DOHH2 (cell line): ENCODE results near the gene TFAM.

Source experiments
- H3F3A ChIP-seq: fragments of 200-600 bp; sonication (generic), shearing (Covaris generic); 2 replicates; pipeline ENCODE4 v1.6.0; 2016; ENCODE audit warnings: antibody characterized with exemption, mild to moderate bottlenecking; ENCODE audit not compliant: control insufficient read depth, insufficient read depth
- H3K27ac ChIP-seq: fragments of 200-600 bp; sonication (generic); 2 replicates; pipeline ENCODE4 v1.5.1; 2014; ENCODE audit warnings: low read depth, mild to moderate bottlenecking, low read length, moderate library complexity
- H3K27me3 ChIP-seq: fragments of 200-600 bp; sonication (generic); 2 replicates; pipeline ENCODE4 v1.6.1; 2014; ENCODE audit warnings: mild to moderate bottlenecking, low read length, mixed read lengths; ENCODE audit not compliant: control insufficient read depth
- H3K36me3 ChIP-seq: fragments of 200-600 bp; sonication (generic); 2 replicates; pipeline ENCODE4 v1.6.1; 2014; ENCODE audit warnings: mild to moderate bottlenecking, low read length, moderate library complexity, mixed read lengths; ENCODE audit not compliant: control insufficient read depth
- H3K4me1 ChIP-seq: fragments of 200-600 bp; sonication (generic); 2 replicates; pipeline ENCODE4 v1.6.1; 2014; ENCODE audit warnings: mild to moderate bottlenecking, low read length, mixed read lengths; ENCODE audit not compliant: control insufficient read depth
- H3K4me2 ChIP-seq: fragments of 200-600 bp; sonication (generic); 2 replicates; pipeline ENCODE4 v1.6.0; 2014; ENCODE audit warnings: mild to moderate bottlenecking, low read length, moderate library complexity
- H3K4me3 ChIP-seq: fragments of 200-600 bp; sonication (generic); 2 replicates; pipeline ENCODE4 v1.5.1; 2014; ENCODE audit warnings: mild to moderate bottlenecking, low read length, mixed read lengths
- H3K79me2 ChIP-seq: fragments of 200-600 bp; sonication (generic); 2 replicates; pipeline ENCODE4 v1.6.1; 2014; ENCODE audit warnings: mild to moderate bottlenecking, low read length, mixed read lengths; ENCODE audit not compliant: control insufficient read depth
- H3K9me2 ChIP-seq: fragments of 200-600 bp; sonication (generic); replicated peaks from 2 replicates; pipeline ENCODE4 v1.6.1; 2014; ENCODE audit warnings: mild to moderate bottlenecking, low read length, mixed read lengths; ENCODE audit not compliant: control insufficient read depth
- H3K9me3 ChIP-seq: fragments of 200-600 bp; sonication (generic); 2 replicates; pipeline ENCODE4 v1.6.1; 2014; ENCODE audit warnings: antibody characterized with exemption, low read length, mixed read lengths; ENCODE audit not compliant: control insufficient read depth, insufficient read depth
- H4K20me1 ChIP-seq: fragments of 200-600 bp; sonication (generic); 2 replicates; pipeline ENCODE4 v1.6.0; 2014; ENCODE audit warnings: low read depth, mild to moderate bottlenecking, antibody characterized with exemption, low read length, moderate library complexity; ENCODE audit not compliant: control insufficient read depth, insufficient read depth
- CTCF ChIP-seq: fragments of 200-600 bp; sonication (generic); IDR thresholded peaks from one replicate; pipeline ENCODE4 v1.5.1; 2014; ENCODE audit warnings: antibody characterized with exemption, mild to moderate bottlenecking, low read depth, low read length; ENCODE audit not compliant: poor library complexity, severe bottlenecking
- EZH2phosphoT487 ChIP-seq: fragments of 200-600 bp; sonication (generic); IDR thresholded peaks from 2 replicates; pipeline ENCODE4 v1.6.1; 2017; ENCODE audit warnings: borderline replicate concordance, mild to moderate bottlenecking, antibody characterized with exemption, low read length, moderate library complexity, mixed read lengths

The TFAM gene

GRCh38 chr10:58341947-58342346 lies 43.3 kb upstream of the TFAM start:
- no peak overlapping the region for H3K4me3 ChIP-seq
- H3K36me3 ChIP-seq = no peaks in the 10 kb centered on the region
- no peaks in the 10 kb centered on the region for H3K9me2 ChIP-seq
- H3K79me2 ChIP-seq = peaks cover 62% of the 10 kb centered on the region
- no peaks in the 10 kb centered on the region for H3K9me3 ChIP-seq
- TF ChIP-seq CTCF (no peak), EZH2phosphoT487 (no peak)
- H3F3A ChIP-seq = no peaks in the 10 kb centered on the region
- H3K4me1 ChIP-seq = peaks cover 6% of the 10 kb centered on the region; the same call in 1 of the 2 replicates
- no peaks in the 10 kb centered on the region for H3K27me3 ChIP-seq
- H4K20me1 ChIP-seq = no peaks in the 10 kb centered on the region
- no peak overlapping the region for H3K4me2 ChIP-seq
- H3K27ac ChIP-seq = no peak overlapping the region

- Histone ChIP-seq H3F3A (no peaks in the 10 kb centered on the region), H3K9me2 (no peaks in the 10 kb centered on the region), H3K9me3 (no peaks in the 10 kb centered on the region), H3K4me2 (no peak overlapping the region), H3K79me2 (peaks cover 48% of the 10 kb centered on the region), H3K27ac (no peak overlapping the region), H3K36me3 (no peaks in the 10 kb centered on the region), H3K4me1 (peaks cover 32% of the 10 kb centered on the region), H3K27me3 (no peaks in the 10 kb centered on the region), H4K20me1 (no peaks in the 10 kb centered on the region), H3K4me3 (no peak overlapping the region)
- TF ChIP-seq CTCF = no peak
- no peak for TF ChIP-seq EZH2phosphoT487
Measured at GRCh38 chr10:58347967-58348366, 37.2 kb upstream of the TFAM start.

- Histone ChIP-seq H3K4me3 (no peak overlapping the region), H3K9me3 (no peaks in the 10 kb centered on the region), H3K79me2 (peaks cover 49% of the 10 kb centered on the region), H3K36me3 (no peaks in the 10 kb centered on the region), H3K27me3 (no peaks in the 10 kb centered on the region), H4K20me1 (no peaks in the 10 kb centered on the region), H3F3A (no peaks in the 10 kb centered on the region), H3K4me1 (peaks cover 32% of the 10 kb centered on the region), H3K27ac (no peak overlapping the region), H3K9me2 (no peaks in the 10 kb centered on the region), H3K4me2 (no peak overlapping the region)
- no peak for TF ChIP-seq EZH2phosphoT487
- no peak for TF ChIP-seq CTCF
Measured at GRCh38 chr10:58348571-58349033, 36.6 kb upstream of the TFAM start.
